Upper lobe of left lung (tissue), 6 donors: ENCODE results near the gene POU3F2. TPM values are rescaled to one million over a fixed set of nuclear protein-coding genes. Genes with fewer than 3 reads are reported as not detected.
A peak's percentile ranks its signal among the peaks of the same experiment; 100 is the strongest.

ENCODE experiments used
- ATAC-seq, 2 donors: fragments of 200-7000 bp; cut with Tn5 transposase; one replicate each; pipeline ENCODE4 v1.9.1; 2022; ENCODE audit warnings: mild to moderate bottlenecking in 2 of 2, moderate library complexity in 2 of 2; ENCODE audit not compliant: low FRiP score in 2 of 2
- DNase-seq, 2 donors: peaks; one replicate each; pipeline ENCODE4 v3.0.0-alpha.2; 2019 to 2020
- H3K27ac ChIP-seq, 4 donors: fragments of 200-600 bp; sonication (generic); one replicate each; pipeline ENCODE4 v1.5.1; 2016 to 2019
- H3K27me3 ChIP-seq, 4 donors: fragments of 200-600 bp; sonication (generic); one replicate each; pipeline ENCODE4 v1.5.1; 2017 to 2019
- H3K36me3 ChIP-seq, 4 donors: fragments of 200-600 bp; sonication (generic); one replicate each; pipeline ENCODE4 v1.5.1; 2016 to 2019
- H3K4me1 ChIP-seq, 4 donors: fragments of 200-600 bp; sonication (generic); one replicate each; pipeline ENCODE4 v1.5.1; 2018 to 2019
- H3K4me3 ChIP-seq, 4 donors: fragments of 200-600 bp; sonication (generic); one replicate each; pipeline ENCODE4 v1.5.1; 2017 to 2019; ENCODE audit warnings: mild to moderate bottlenecking in 2 of 4, moderate library complexity in 1 of 4
- H3K9me3 ChIP-seq, 4 donors: fragments of 200-600 bp; sonication (generic); one replicate each; pipeline ENCODE4 v1.5.1; 2018 to 2019
- EP300 ChIP-seq, 4 donors: sonication (generic); formaldehyde crosslinking; IDR thresholded peaks; one replicate each; pipeline ENCODE4 v1.5.1; 2017; ENCODE audit warnings: antibody characterized with exemption in 4 of 4, control low read depth in 2 of 4
- POLR2A ChIP-seq, 4 donors: fragments of 450-650 bp; IDR thresholded peaks; one replicate each; pipeline ENCODE4 v1.5.1; 2016 to 2017; ENCODE audit warnings: antibody characterized with exemption in 4 of 4, mild to moderate bottlenecking in 2 of 4
- POLR2AphosphoS5 ChIP-seq, 2 donors: sonication (generic); formaldehyde crosslinking; IDR thresholded peaks; one replicate each; pipeline ENCODE4 v1.5.1; 2017; ENCODE audit warnings: antibody characterized with exemption in 2 of 2
- WGBS, 2 donors: methylation state at CpG; one replicate each; pipeline ENCODE4 v1.1.5; 2017 to 2018; 5-methylcytosine and 5-hydroxymethylcytosine counted together
- total RNA-seq, 6 donors: library from RNA; depleted of rRNA in 4 of 6; stranded (reverse); fragments of >200 nt in 4 of 6; gene quantifications; one replicate each; pipeline versions ENCODE4 v1.1.0 to v1.2.1, GENCODE V29; 2016 to 2021
- TF ChIP-seq, protein P1 (sequence below), 6 experiments: fragments of 450-650 bp in 4 of 6; fragments of 200-600 bp in 2 of 6; sonication (generic) in 2 of 6; IDR thresholded peaks; one replicate each; pipeline ENCODE4 v1.5.1; 2016 to 2019; ENCODE audit warnings: antibody characterized with exemption in 6 of 6
- donor health status: DM: no; HTN: no; CAD: no; lungs with moderate emphysema.
- donor health status: DM: no; HTN: yes; CAD: no; lungs with severe emphysema.

Gene POU3F2
- total RNA-seq, 6 donors from 2014 or later, result not detected

- TF ChIP-seq EP300 (IDR thresholded peaks at IDR 0.05) (no peak), POLR2AphosphoS5 (IDR thresholded peaks at IDR 0.05) (no peak), POLR2A (IDR thresholded peaks at IDR 0.05) (no peak)
- TF ChIP-seq, protein P1, sequence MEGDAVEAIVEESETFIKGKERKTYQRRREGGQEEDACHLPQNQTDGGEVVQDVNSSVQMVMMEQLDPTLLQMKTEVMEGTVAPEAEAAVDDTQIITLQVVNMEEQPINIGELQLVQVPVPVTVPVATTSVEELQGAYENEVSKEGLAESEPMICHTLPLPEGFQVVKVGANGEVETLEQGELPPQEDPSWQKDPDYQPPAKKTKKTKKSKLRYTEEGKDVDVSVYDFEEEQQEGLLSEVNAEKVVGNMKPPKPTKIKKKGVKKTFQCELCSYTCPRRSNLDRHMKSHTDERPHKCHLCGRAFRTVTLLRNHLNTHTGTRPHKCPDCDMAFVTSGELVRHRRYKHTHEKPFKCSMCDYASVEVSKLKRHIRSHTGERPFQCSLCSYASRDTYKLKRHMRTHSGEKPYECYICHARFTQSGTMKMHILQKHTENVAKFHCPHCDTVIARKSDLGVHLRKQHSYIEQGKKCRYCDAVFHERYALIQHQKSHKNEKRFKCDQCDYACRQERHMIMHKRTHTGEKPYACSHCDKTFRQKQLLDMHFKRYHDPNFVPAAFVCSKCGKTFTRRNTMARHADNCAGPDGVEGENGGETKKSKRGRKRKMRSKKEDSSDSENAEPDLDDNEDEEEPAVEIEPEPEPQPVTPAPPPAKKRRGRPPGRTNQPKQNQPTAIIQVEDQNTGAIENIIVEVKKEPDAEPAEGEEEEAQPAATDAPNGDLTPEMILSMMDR (IDR thresholded peaks at IDR 0.05), result no peak
- Histone ChIP-seq H3K9me3 (no peaks in the 10 kb centered on the region), H3K27ac (no peak overlapping the region), H3K27me3 (peaks cover 0 to 85% (median 36%) of the 10 kb centered on the region in 4 donors), H3K4me1 (peaks cover 40 to 61% (median 47%) of the 10 kb centered on the region in 4 donors), H3K36me3 (no peaks in the 10 kb centered on the region), H3K4me3 (no peak overlapping the region)
- ATAC-seq (no peak), DNase-seq (no peak)
- 11 to 16% methylated on average over 14 of the region's 14 CpGs for WGBS, 2 donors
These were observed 5.4 kb upstream of the POU3F2 start for GRCh38 chr6:98828941-98829411.

- TF ChIP-seq POLR2A (IDR thresholded peaks at IDR 0.05) (no peak), POLR2AphosphoS5 (IDR thresholded peaks at IDR 0.05) (no peak), EP300 (IDR thresholded peaks at IDR 0.05) (no peak)
- TF ChIP-seq, protein P1 (IDR thresholded peaks at IDR 0.05), result no peak
- H3K4me1 ChIP-seq, result peaks cover 43 to 61% (median 48%) of the 10 kb centered on the region in 4 donors
- peaks cover 0 to 79% (median 36%) of the 10 kb centered on the region in 4 donors for H3K27me3 ChIP-seq
- no peak for DNase-seq
- no peaks in the 10 kb centered on the region for H3K36me3 ChIP-seq
- no peak for ATAC-seq
- no peaks in the 10 kb centered on the region for H3K9me3 ChIP-seq
- no peak overlapping the region for H3K4me3 ChIP-seq
- no peak overlapping the region for H3K27ac ChIP-seq
- 6 to 9% methylated on average over 2 of the region's 2 CpGs for WGBS, 2 donors
These were observed 4.2 kb upstream of the POU3F2 start for GRCh38 chr6:98830146-98830545.

- Histone ChIP-seq H3K27me3 (peaks cover 0 to 80% (median 35%) of the 10 kb centered on the region in 4 donors), H3K27ac (no peak overlapping the region), H3K36me3 (no peaks in the 10 kb centered on the region), H3K4me3 (no peak overlapping the region), H3K9me3 (no peaks in the 10 kb centered on the region), H3K4me1 (peaks cover 55 to 73% (median 59%) of the 10 kb centered on the region in 4 donors)
- ATAC-seq (no peak), DNase-seq (peak in 1 of 2 donors; percentile 79)
- no peak for TF ChIP-seq POLR2A (IDR thresholded peaks at IDR 0.05)
- TF ChIP-seq, protein P1 (IDR thresholded peaks at IDR 0.05), result no peak
- TF ChIP-seq POLR2AphosphoS5 (IDR thresholded peaks at IDR 0.05), result no peak
- TF ChIP-seq EP300 (IDR thresholded peaks at IDR 0.05), result no peak
- 6 to 7% methylated on average over 14 to 56 of the region's 58 CpGs for WGBS, 2 donors
These were observed 3.1 kb upstream of the POU3F2 start for GRCh38 chr6:98831057-98831958.

DNA sequence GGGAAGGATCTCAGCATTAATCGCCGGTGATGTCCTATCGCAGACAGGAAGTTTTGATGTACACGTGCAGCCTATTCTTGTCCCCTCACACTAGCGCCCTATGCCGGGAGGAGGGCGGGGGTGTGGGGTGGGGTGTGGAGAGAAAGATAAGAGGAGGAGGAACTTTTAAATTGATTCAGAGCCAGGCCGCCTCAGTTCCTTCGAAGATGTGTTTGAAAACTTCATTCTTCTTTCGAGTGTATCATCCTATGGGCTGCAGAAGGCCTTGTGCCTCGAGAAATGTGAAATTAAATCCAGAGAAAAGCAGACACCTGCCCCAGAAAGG lies 2.5 kb upstream of the POU3F2 start:
- WGBS, 2 donors, result 2 to 4% methylated on average over 11 of the region's 11 CpGs
- no peak for DNase-seq
- Histone ChIP-seq H3K4me1 (peaks cover 55 to 79% (median 59%) of the 10 kb centered on the region in 4 donors), H3K4me3 (peak overlapping the region in 2 of 4 donors; percentile 58), H3K9me3 (no peaks in the 10 kb centered on the region), H3K27me3 (peaks cover 0 to 79% (median 38%) of the 10 kb centered on the region in 4 donors), H3K36me3 (no peaks in the 10 kb centered on the region), H3K27ac (no peak overlapping the region)
- TF ChIP-seq EP300 (IDR thresholded peaks at IDR 0.05), result no peak
- TF ChIP-seq, protein P1 (IDR thresholded peaks at IDR 0.05), result no peak
- no peak for TF ChIP-seq POLR2A (IDR thresholded peaks at IDR 0.05)
- TF ChIP-seq POLR2AphosphoS5 (IDR thresholded peaks at IDR 0.05), result no peak
- ATAC-seq, result no peak
